Measurements from ENCODE around the gene AP2S1.
"Not testable (repeated sequence)": the region's sequence is repeated elsewhere in the genome, so short reads cannot be mapped to it uniquely, and the experiment has no call there.

Gene AP2S1

GRCh38 chr19:46841458-46842083, 9.1 kb downstream of the AP2S1 start:
- DNase-seq (ENCODE audit: low read depth) = no peak

- DNase-seq (ENCODE audit: low read depth) = no peak
Observed at GRCh38 chr19:46840498-46840942, 10.1 kb downstream of the AP2S1 start.

GRCh38 chr19:46839752-46840497, 10.7 kb downstream of the AP2S1 start:
- no peak for DNase-seq (ENCODE audit: low read depth)

GRCh38 chr19:46838160-46838559, 12.5 kb downstream of the AP2S1 start:
- no peak for DNase-seq (ENCODE audit: low read depth)

GRCh38 chr19:46834984-46835383, 15.7 kb downstream of the AP2S1 start:
- no peak for DNase-seq (ENCODE audit: low read depth)

- no peak for DNase-seq (ENCODE audit: low read depth)
Observed at GRCh38 chr19:46834121-46834520, 16.5 kb downstream of the AP2S1 start.

GRCh38 chr19:46830864-46831263, 19.8 kb downstream of the AP2S1 start:
- DNase-seq (ENCODE audit: low read depth) = no peak

GRCh38 chr19:46828484-46828883, 22.2 kb downstream of the AP2S1 start:
- no peak for DNase-seq (ENCODE audit: low read depth)

GRCh38 chr19:46825731-46826055, 25.0 kb downstream of the AP2S1 start:
- no peak for DNase-seq (ENCODE audit: low read depth)

GRCh38 chr19:46824890-46825730, 25.5 kb downstream of the AP2S1 start:
- DNase-seq (ENCODE audit: low read depth) = no peak

GRCh38 chr19:46823049-46823448, 27.6 kb downstream of the AP2S1 start:
- no peak for DNase-seq (ENCODE audit: low read depth)

- not testable (repeated sequence) for DNase-seq (ENCODE audit: low read depth)
Observed at GRCh38 chr19:46822410-46822787, 28.2 kb downstream of the AP2S1 start.

GRCh38 chr19:46821512-46822409, 28.9 kb downstream of the AP2S1 start:
- DNase-seq (ENCODE audit: low read depth) = no peak

- DNase-seq (ENCODE audit: low read depth) = no peak
Observed at GRCh38 chr19:46818812-46819211, 31.8 kb downstream of the AP2S1 start.

- DNase-seq (ENCODE audit: low read depth) = no peak
Observed at GRCh38 chr19:46815833-46816627, 34.6 kb downstream of the AP2S1 start.

GRCh38 chr19:46813839-46814358, 36.7 kb downstream of the AP2S1 start:
- DNase-seq (ENCODE audit: low read depth) = peak; percentile 46

GRCh38 chr19:46812977-46813838, 37.4 kb downstream of the AP2S1 start:
- no peak for DNase-seq (ENCODE audit: low read depth)

GRCh38 chr19:46809534-46810272, 40.9 kb downstream of the AP2S1 start:
- DNase-seq (ENCODE audit: low read depth) = no peak

GRCh38 chr19:46806656-46807055, 44.0 kb downstream of the AP2S1 start:
- no peak for DNase-seq (ENCODE audit: low read depth)

Data from fibroblast of the conjunctiva (primary cell).